ENCODE results near the gene SYNGR3. TPM values are rescaled to one million over a fixed set of nuclear protein-coding genes. Genes with fewer than 3 reads are reported as not detected.

Gene SYNGR3
- total and polyA plus RNA-seq, 2 donors from 2014 or later, result 2.2 to 4.6 TPM

- Histone ChIP-seq H3K27ac (ENCODE audit: low read depth in 2 of 2, low read length in 2 of 2) (no peak overlapping the region), H3K4me1 (ENCODE audit: control insufficient read depth in 2 of 3, insufficient read depth in 2 of 3, low read depth in 1 of 3, low read length in 3 of 3) (peaks cover 0 to 14% (median 0%) of the 10 kb centered on the region in 3 donors), H3K27me3 (ENCODE audit: control insufficient read depth, insufficient read depth, low read length) (peaks cover 19% of the 10 kb centered on the region), H3K9me3 (ENCODE audit: control insufficient read depth in 2 of 3, insufficient read depth in 1 of 3, low read length in 3 of 3) (no peaks in the 10 kb centered on the region), H3K9ac (ENCODE audit: low read length in 3 of 3) (peak overlapping the region in 1 of 3 donors; percentile 19), H3K36me3 (ENCODE audit: control insufficient read depth in 2 of 3, insufficient read depth in 3 of 3, low read length in 3 of 3) (peaks cover 0 to 1% (median under 1%) of the 10 kb centered on the region in 3 donors), H3K4me3 (ENCODE audit: low read length in 3 of 3) (no peak overlapping the region)
- FAIRE-seq, result no peak
- no peak for DNase-seq
- TF ChIP-seq CTCF (IDR thresholded peaks at IDR 0.05; ENCODE audit: borderline replicate concordance, extremely low read depth, insufficient read depth), result no peak
- intact Hi-C loops (cut with DNase I), result no loop called here
Observed at GRCh38 chr16:1991588-1991947, 1.8 kb downstream of the SYNGR3 start.

GRCh38 chr16:1991948-1992703 is 2.4 kb downstream of the SYNGR3 start:
- Histone ChIP-seq H3K9me3 (ENCODE audit: control insufficient read depth in 2 of 3, insufficient read depth in 1 of 3, low read length in 3 of 3) (no peaks in the 10 kb centered on the region), H3K36me3 (ENCODE audit: control insufficient read depth in 2 of 3, insufficient read depth in 3 of 3, low read length in 3 of 3) (no peaks in the 10 kb centered on the region), H3K27ac (ENCODE audit: low read depth in 2 of 2, low read length in 2 of 2) (no peak overlapping the region), H3K4me3 (ENCODE audit: low read length in 3 of 3) (no peak overlapping the region), H3K27me3 (ENCODE audit: control insufficient read depth, insufficient read depth, low read length) (peaks cover 19% of the 10 kb centered on the region), H3K9ac (ENCODE audit: low read length in 3 of 3) (peak overlapping the region in 1 of 3 donors; percentile 19), H3K4me1 (ENCODE audit: control insufficient read depth in 2 of 3, insufficient read depth in 2 of 3, low read depth in 1 of 3, low read length in 3 of 3) (peaks cover 0 to 14% (median 0%) of the 10 kb centered on the region in 3 donors)
- DNase-seq, result peak; percentile 94 to 99 (median 97)
- no peak for TF ChIP-seq CTCF (IDR thresholded peaks at IDR 0.05; ENCODE audit: borderline replicate concordance, extremely low read depth, insufficient read depth)
- no peak for FAIRE-seq
- intact Hi-C loops (cut with DNase I), result no loop called here

GRCh38 chr16:1992704-1993317 is 3.0 kb downstream of the SYNGR3 start:
- intact Hi-C loops (cut with DNase I), result no loop called here
- no peak overlapping the region for H3K4me3 ChIP-seq (ENCODE audit: low read length in 3 of 3)
- no peak overlapping the region for H3K9ac ChIP-seq (ENCODE audit: low read length in 3 of 3)
- H3K9me3 ChIP-seq (ENCODE audit: control insufficient read depth in 2 of 3, insufficient read depth in 1 of 3, low read length in 3 of 3), result no peaks in the 10 kb centered on the region
- peaks cover 0 to 14% (median 0%) of the 10 kb centered on the region in 3 donors for H3K4me1 ChIP-seq (ENCODE audit: control insufficient read depth in 2 of 3, insufficient read depth in 2 of 3, low read depth in 1 of 3, low read length in 3 of 3)
- peaks cover 19% of the 10 kb centered on the region for H3K27me3 ChIP-seq (ENCODE audit: control insufficient read depth, insufficient read depth, low read length)
- DNase-seq (peak in 2 of 5 donors; percentile 1 to 89), FAIRE-seq (no peak)
- no peak overlapping the region for H3K27ac ChIP-seq (ENCODE audit: low read depth in 2 of 2, low read length in 2 of 2)
- H3K36me3 ChIP-seq (ENCODE audit: control insufficient read depth in 2 of 3, insufficient read depth in 3 of 3, low read length in 3 of 3), result peaks cover 0 to under 1% (median 0%) of the 10 kb centered on the region in 3 donors
- no peak for TF ChIP-seq CTCF (IDR thresholded peaks at IDR 0.05; ENCODE audit: borderline replicate concordance, extremely low read depth, insufficient read depth)
